ENCODE data around the gene ZNF22.

GRCh38 chr10:44990965-44991364 lies 9.8 kb upstream of the ZNF22 start:
- TF ChIP-seq CTCF (IDR thresholded peaks at IDR 0.05 in 4 of 5, conservative IDR thresholded peaks at IDR 0.05 in 1 of 5) = no peak
- no peak for TF ChIP-seq POLR2A (IDR thresholded peaks at IDR 0.05)
